ENCODE results near the gene BRSK2.

The BRSK2 gene

GRCh38 chr11:1444823-1445422 lies 55.2 kb downstream of the BRSK2 start:
- Histone ChIP-seq H3K4me2 (ENCODE audit: low read length) (no peak overlapping the region), H3K27me3 (ENCODE audit: insufficient read depth, low read length) (no peaks in the 10 kb centered on the region), H3K36me3 (ENCODE audit: insufficient read depth, low read length) (no peaks in the 10 kb centered on the region), H3K9ac (ENCODE audit: low read length) (no peak overlapping the region), H4K20me1 (ENCODE audit: insufficient read depth, low read length) (no peaks in the 10 kb centered on the region), H2AFZ (ENCODE audit: low read length) (no peak overlapping the region), H3K4me1 (ENCODE audit: insufficient read depth, low read length, severe bottlenecking) (no peaks in the 10 kb centered on the region), H3K79me2 (ENCODE audit: insufficient read depth, low read length) (no peaks in the 10 kb centered on the region), H3F3A (ENCODE audit: insufficient read depth, low read length) (no peaks in the 10 kb centered on the region), H3K4me3 (ENCODE audit: low read depth, low read length, poor library complexity, severe bottlenecking) (no peak overlapping the region), H3K9me3 (ENCODE audit: low read length) (no peaks in the 10 kb centered on the region), H3K9me2 (ENCODE audit: low read depth, low read length) (no peaks in the 10 kb centered on the region), H3K27ac (ENCODE audit: low read depth, low read length, poor library complexity, severe bottlenecking) (no peak overlapping the region)
- no peak for TF ChIP-seq EZH2 (IDR thresholded peaks at IDR 0.05; ENCODE audit: borderline replicate concordance, low read length)
- no peak for TF ChIP-seq CTCF (IDR thresholded peaks at IDR 0.05; ENCODE audit: low read length)

- TF ChIP-seq CTCF (IDR thresholded peaks at IDR 0.05; ENCODE audit: low read length) (no peak), EZH2 (IDR thresholded peaks at IDR 0.05; ENCODE audit: borderline replicate concordance, low read length) (no peak)
- H4K20me1 ChIP-seq (ENCODE audit: insufficient read depth, low read length) = no peaks in the 10 kb centered on the region
- no peaks in the 10 kb centered on the region for H3F3A ChIP-seq (ENCODE audit: insufficient read depth, low read length)
- no peaks in the 10 kb centered on the region for H3K9me2 ChIP-seq (ENCODE audit: low read depth, low read length)
- no peaks in the 10 kb centered on the region for H3K79me2 ChIP-seq (ENCODE audit: insufficient read depth, low read length)
- no peak overlapping the region for H2AFZ ChIP-seq (ENCODE audit: low read length)
- H3K4me3 ChIP-seq (ENCODE audit: low read depth, low read length, poor library complexity, severe bottlenecking) = no peak overlapping the region
- H3K9me3 ChIP-seq (ENCODE audit: low read length) = no peaks in the 10 kb centered on the region
- no peaks in the 10 kb centered on the region for H3K36me3 ChIP-seq (ENCODE audit: insufficient read depth, low read length)
- no peaks in the 10 kb centered on the region for H3K27me3 ChIP-seq (ENCODE audit: insufficient read depth, low read length)
- H3K9ac ChIP-seq (ENCODE audit: low read length) = no peak overlapping the region
- H3K27ac ChIP-seq (ENCODE audit: low read depth, low read length, poor library complexity, severe bottlenecking) = no peak overlapping the region
- H3K4me1 ChIP-seq (ENCODE audit: insufficient read depth, low read length, severe bottlenecking) = no peaks in the 10 kb centered on the region
- no peak overlapping the region for H3K4me2 ChIP-seq (ENCODE audit: low read length)
Observed at GRCh38 chr11:1445741-1446445, 56.2 kb downstream of the BRSK2 start.

GRCh38 chr11:1446623-1447022 lies 56.9 kb downstream of the BRSK2 start:
- no peak overlapping the region for H3K4me2 ChIP-seq (ENCODE audit: low read length)
- H3K9me2 ChIP-seq (ENCODE audit: low read depth, low read length) = no peaks in the 10 kb centered on the region
- H3K4me3 ChIP-seq (ENCODE audit: low read depth, low read length, poor library complexity, severe bottlenecking) = no peak overlapping the region
- H3K79me2 ChIP-seq (ENCODE audit: insufficient read depth, low read length) = no peaks in the 10 kb centered on the region
- H3K9me3 ChIP-seq (ENCODE audit: low read length) = no peaks in the 10 kb centered on the region
- no peaks in the 10 kb centered on the region for H3K36me3 ChIP-seq (ENCODE audit: insufficient read depth, low read length)
- TF ChIP-seq EZH2 (IDR thresholded peaks at IDR 0.05; ENCODE audit: borderline replicate concordance, low read length) = no peak
- no peak for TF ChIP-seq CTCF (IDR thresholded peaks at IDR 0.05; ENCODE audit: low read length)
- H3F3A ChIP-seq (ENCODE audit: insufficient read depth, low read length) = no peaks in the 10 kb centered on the region
- no peaks in the 10 kb centered on the region for H3K27me3 ChIP-seq (ENCODE audit: insufficient read depth, low read length)
- H2AFZ ChIP-seq (ENCODE audit: low read length) = no peak overlapping the region
- H3K9ac ChIP-seq (ENCODE audit: low read length) = no peak overlapping the region
- no peaks in the 10 kb centered on the region for H3K4me1 ChIP-seq (ENCODE audit: insufficient read depth, low read length, severe bottlenecking)
- no peak overlapping the region for H3K27ac ChIP-seq (ENCODE audit: low read depth, low read length, poor library complexity, severe bottlenecking)
- no peaks in the 10 kb centered on the region for H4K20me1 ChIP-seq (ENCODE audit: insufficient read depth, low read length)
